Stimulated activated CD8-positive, alpha-beta memory T cell treated with anti-CD3 and anti-CD28 coated beads, Interleukin-15, amount 100 ng/mL, for 1 hour (primary cell): Measurements from ENCODE around the gene PIP5K1C.
A peak's percentile ranks its signal among the peaks of the same experiment; 100 is the strongest.

Source experiments
- DNase-seq: peaks from one replicate; pipeline ENCODE4 v3.0.0-alpha.2; 2020; ENCODE audit warnings: low read depth

PIP5K1C gene

GRCh38 chr19:3700242-3701032 lies at the start of gene PIP5K1C:
Gene PIP5K1C (minus strand): TSS chr19:3700468. CDS start chr19:3700390, 78 bp downstream.
- peak; percentile 82 for DNase-seq

GRCh38 chr19:3748965-3749364 lies 48.7 kb upstream of the PIP5K1C start:
- DNase-seq: no peak

GRCh38 chr19:3746371-3747056 lies 46.2 kb upstream of the PIP5K1C start:
- no peak for DNase-seq

GRCh38 chr19:3745363-3746045 lies 45.2 kb upstream of the PIP5K1C start:
- no peak for DNase-seq

GRCh38 chr19:3743486-3743885 lies 43.2 kb upstream of the PIP5K1C start:
- DNase-seq: no peak

- DNase-seq: no peak
Measured at GRCh38 chr19:3740431-3740830, 40.2 kb upstream of the PIP5K1C start.

- no peak for DNase-seq
Measured at GRCh38 chr19:3738477-3739220, 38.4 kb upstream of the PIP5K1C start.

- DNase-seq: no peak
Measured at GRCh38 chr19:3737487-3738205, 37.4 kb upstream of the PIP5K1C start.

- DNase-seq: no peak
Measured at GRCh38 chr19:3736106-3736724, 35.9 kb upstream of the PIP5K1C start.

- no peak for DNase-seq
Measured at GRCh38 chr19:3734310-3734600, 34.0 kb upstream of the PIP5K1C start.

- DNase-seq: no peak
Measured at GRCh38 chr19:3733549-3734309, 33.5 kb upstream of the PIP5K1C start.

GRCh38 chr19:3732108-3732507 lies 31.8 kb upstream of the PIP5K1C start:
- DNase-seq: no peak

GRCh38 chr19:3730457-3730958 lies 30.2 kb upstream of the PIP5K1C start:
- no peak for DNase-seq

- no peak for DNase-seq
Measured at GRCh38 chr19:3725640-3726310, 25.5 kb upstream of the PIP5K1C start.

GRCh38 chr19:3725121-3725520 lies 24.9 kb upstream of the PIP5K1C start:
- no peak for DNase-seq

- no peak for DNase-seq
Measured at GRCh38 chr19:3723883-3724282, 23.6 kb upstream of the PIP5K1C start.

GRCh38 chr19:3723110-3723488 lies 22.8 kb upstream of the PIP5K1C start:
- no peak for DNase-seq

GRCh38 chr19:3722443-3723109 lies 22.3 kb upstream of the PIP5K1C start:
- no peak for DNase-seq

- no peak for DNase-seq
Measured at GRCh38 chr19:3721887-3722442, 21.7 kb upstream of the PIP5K1C start.
